ENCODE results near the gene ZNF497.

The ZNF497 gene

GRCh38 chr19:58325311-58326022, 37.1 kb downstream of the ZNF497 start:
- peaks cover 17% of the 10 kb centered on the region for H3K4me1 ChIP-seq (ENCODE audit: control insufficient read depth, low read length)
- H3K9me2 ChIP-seq (replicated peaks; ENCODE audit: control insufficient read depth, low read length), result no peaks in the 10 kb centered on the region
- H3K79me2 ChIP-seq (ENCODE audit: control insufficient read depth, low read length), result peaks cover 13% of the 10 kb centered on the region
- no peaks in the 10 kb centered on the region for H3F3A ChIP-seq (ENCODE audit: control insufficient read depth, insufficient read depth)
- peaks cover 5% of the 10 kb centered on the region; the same call in 1 of the 2 replicates for H3K36me3 ChIP-seq (ENCODE audit: control insufficient read depth, low read length)
- TF ChIP-seq CTCF (IDR thresholded peaks at IDR 0.05; ENCODE audit: low read depth, low read length, poor library complexity, severe bottlenecking) (no peak), EZH2phosphoT487 (IDR thresholded peaks at IDR 0.05; ENCODE audit: borderline replicate concordance, low read length) (no peak)
- H3K4me2 ChIP-seq (ENCODE audit: low read length), result peak overlapping the region; percentile 90
- no peaks in the 10 kb centered on the region for H3K9me3 ChIP-seq (ENCODE audit: control insufficient read depth, insufficient read depth, low read length)
- no peak overlapping the region for H3K27ac ChIP-seq (ENCODE audit: low read depth, low read length)
- H3K4me3 ChIP-seq (ENCODE audit: low read length), result peak overlapping the region; percentile 95
- H3K27me3 ChIP-seq (ENCODE audit: control insufficient read depth, low read length), result no peaks in the 10 kb centered on the region
- no peaks in the 10 kb centered on the region for H4K20me1 ChIP-seq (ENCODE audit: control insufficient read depth, insufficient read depth, low read depth, low read length)

- H4K20me1 ChIP-seq (ENCODE audit: control insufficient read depth, insufficient read depth, low read depth, low read length), result no peaks in the 10 kb centered on the region
- H3K36me3 ChIP-seq (ENCODE audit: control insufficient read depth, low read length), result peaks cover 13% of the 10 kb centered on the region
- no peak overlapping the region for H3K4me3 ChIP-seq (ENCODE audit: low read length)
Observed at GRCh38 chr19:58319241-58319640, 43.3 kb downstream of the ZNF497 start.

GRCh38 chr19:58318297-58318696, 44.3 kb downstream of the ZNF497 start:
- H3K27ac ChIP-seq (ENCODE audit: low read depth, low read length), result no peak overlapping the region

More at GRCh38 chr19:58319241-58319640, 43.3 kb downstream of the ZNF497 start:
- Histone ChIP-seq H3K27ac (ENCODE audit: low read depth, low read length) (no peak overlapping the region), H3K27me3 (ENCODE audit: control insufficient read depth, low read length) (no peaks in the 10 kb centered on the region), H3K9me2 (replicated peaks; ENCODE audit: control insufficient read depth, low read length) (no peaks in the 10 kb centered on the region), H3K4me1 (ENCODE audit: control insufficient read depth, low read length) (no peaks in the 10 kb centered on the region), H3K79me2 (ENCODE audit: control insufficient read depth, low read length) (no peaks in the 10 kb centered on the region), H3F3A (ENCODE audit: control insufficient read depth, insufficient read depth) (no peaks in the 10 kb centered on the region), H3K9me3 (ENCODE audit: control insufficient read depth, insufficient read depth, low read length) (no peaks in the 10 kb centered on the region), H3K4me2 (ENCODE audit: low read length) (no peak overlapping the region)
- TF ChIP-seq EZH2phosphoT487 (IDR thresholded peaks at IDR 0.05; ENCODE audit: borderline replicate concordance, low read length) (no peak), CTCF (IDR thresholded peaks at IDR 0.05; ENCODE audit: low read depth, low read length, poor library complexity, severe bottlenecking) (no peak)

More at GRCh38 chr19:58318297-58318696, 44.3 kb downstream of the ZNF497 start:
- Histone ChIP-seq H4K20me1 (ENCODE audit: control insufficient read depth, insufficient read depth, low read depth, low read length) (no peaks in the 10 kb centered on the region), H3K9me3 (ENCODE audit: control insufficient read depth, insufficient read depth, low read length) (no peaks in the 10 kb centered on the region), H3K4me1 (ENCODE audit: control insufficient read depth, low read length) (no peaks in the 10 kb centered on the region), H3K9me2 (replicated peaks; ENCODE audit: control insufficient read depth, low read length) (no peaks in the 10 kb centered on the region), H3K79me2 (ENCODE audit: control insufficient read depth, low read length) (no peaks in the 10 kb centered on the region), H3K36me3 (ENCODE audit: control insufficient read depth, low read length) (peaks cover 22% of the 10 kb centered on the region), H3K4me2 (ENCODE audit: low read length) (no peak overlapping the region), H3F3A (ENCODE audit: control insufficient read depth, insufficient read depth) (no peaks in the 10 kb centered on the region), H3K27me3 (ENCODE audit: control insufficient read depth, low read length) (no peaks in the 10 kb centered on the region), H3K4me3 (ENCODE audit: low read length) (no peak overlapping the region)
- TF ChIP-seq CTCF (IDR thresholded peaks at IDR 0.05; ENCODE audit: low read depth, low read length, poor library complexity, severe bottlenecking) (no peak), EZH2phosphoT487 (IDR thresholded peaks at IDR 0.05; ENCODE audit: borderline replicate concordance, low read length) (no peak)
